CD4-positive, alpha-beta memory T cell (primary cell): ENCODE measurements around the gene GAGE12E. TPM values are rescaled to one million over a fixed set of nuclear protein-coding genes. Genes with fewer than 3 reads are reported as not detected.
"Not testable (repeated sequence)": the region's sequence is repeated elsewhere in the genome, so short reads cannot be mapped to it uniquely, and the experiment has no call there.

Experiments used
- CTCF ChIA-PET: fragments of 350-600 bp; sonication (Branson Sonifier 250); formaldehyde crosslinking; loops from one replicate; lab custom pipeline; 2021; ENCODE audit warnings: inconsistent platforms; ENCODE audit not compliant: partially characterized antibody; lab: Charles Lee
- POLR2A ChIA-PET: fragments of 350-600 bp; sonication (Branson Sonifier 250); formaldehyde crosslinking; loops from one replicate; lab custom pipeline; 2021; ENCODE audit not compliant: partially characterized antibody; lab: Charles Lee
- DNase-seq, 5 donors: peaks; one replicate each; pipeline versions ENCODE4 v3.0.0 to v3.0.0-alpha.2; 2020 to 2022; ENCODE audit warnings: mixed read lengths in 1 of 5
- H3K27ac ChIP-seq: one replicate; pipeline ENCODE4 v1.7.0; 2013; ENCODE audit warnings: low read depth, low read length
- H3K27me3 ChIP-seq: 2 replicates; pipeline ENCODE4 v1.7.0; 2013; ENCODE audit warnings: mild to moderate bottlenecking, low read length, moderate library complexity; ENCODE audit not compliant: insufficient read depth
- H3K36me3 ChIP-seq: 2 replicates; pipeline ENCODE4 v1.7.0; 2013; ENCODE audit warnings: mild to moderate bottlenecking, low read length, moderate library complexity; ENCODE audit not compliant: insufficient read depth
- H3K4me1 ChIP-seq: 2 replicates; pipeline ENCODE4 v1.7.0; 2013; ENCODE audit warnings: mild to moderate bottlenecking, low read length, moderate library complexity; ENCODE audit not compliant: insufficient read depth
- H3K4me3 ChIP-seq, 2 donors: one replicate each; pipeline ENCODE4 v1.7.0; 2013; ENCODE audit warnings: low read length in 2 of 2, mild to moderate bottlenecking in 1 of 2
- H3K9me3 ChIP-seq, 2 donors: one replicate each; pipeline ENCODE4 v1.7.0; 2013; ENCODE audit warnings: low read length in 2 of 2, control low read depth in 1 of 2; ENCODE audit not compliant: control insufficient read depth in 1 of 2
- H3K27ac Mint-ChIP-seq, 7 donors: one replicate each; pipeline ENCODE4 v1.8.0; 2020 to 2021; ENCODE audit warnings: mixed read lengths in 7 of 7, mild to moderate bottlenecking in 6 of 7, inconsistent platforms in 3 of 7, moderate library complexity in 3 of 7
- H3K27me3 Mint-ChIP-seq, 2 donors: one replicate each; pipeline ENCODE4 v1.8.0; 2020 to 2021; ENCODE audit warnings: mixed read lengths in 2 of 2
- H3K36me3 Mint-ChIP-seq, 2 donors: one replicate each; pipeline ENCODE4 v1.8.0; 2020 to 2021; ENCODE audit warnings: mixed read lengths in 2 of 2, inconsistent platforms in 1 of 2, mild to moderate bottlenecking in 1 of 2
- H3K4me1 Mint-ChIP-seq, 4 donors: one replicate each; pipeline ENCODE4 v1.8.0; 2020 to 2021; ENCODE audit warnings: mixed read lengths in 4 of 4, mild to moderate bottlenecking in 1 of 4
- H3K4me3 Mint-ChIP-seq, 8 donors: one replicate each; pipeline ENCODE4 v1.8.0; 2020 to 2021; ENCODE audit warnings: mixed read lengths in 8 of 8, mild to moderate bottlenecking in 7 of 8, moderate library complexity in 6 of 8, inconsistent platforms in 3 of 8
- H3K9me3 Mint-ChIP-seq, 8 donors: one replicate each; pipeline ENCODE4 v1.8.0; 2020 to 2021; ENCODE audit warnings: mixed read lengths in 8 of 8, mild to moderate bottlenecking in 5 of 8, inconsistent platforms in 3 of 8, moderate library complexity in 1 of 8
- intact Hi-C: fragments of 100-400 bp; cut with micrococcal nuclease; formaldehyde crosslinking; loops from one replicate; pipeline ENCODE4 v1.15.1; 2023
- polyA plus RNA-seq, 2 donors: library from polyadenylated mRNA; unstranded; fragments of 300-500 nt; fragmentation: Illumina TruSeq; gene quantifications; one replicate each; pipeline ENCODE4 v1.2.3, GENCODE V29; 2021
- total RNA-seq, 2 experiments: library from RNA; stranded (reverse); gene quantifications; one replicate each; pipeline ENCODE4 v1.2.3, GENCODE V29; 2021

GAGE12E gene, protein sequence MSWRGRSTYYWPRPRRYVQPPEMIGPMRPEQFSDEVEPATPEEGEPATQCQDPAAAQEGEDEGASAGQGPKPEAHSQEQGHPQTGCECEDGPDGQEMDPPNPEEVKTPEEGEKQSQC
- total RNA-seq (not detected), polyA plus RNA-seq (not detected)

DNA sequence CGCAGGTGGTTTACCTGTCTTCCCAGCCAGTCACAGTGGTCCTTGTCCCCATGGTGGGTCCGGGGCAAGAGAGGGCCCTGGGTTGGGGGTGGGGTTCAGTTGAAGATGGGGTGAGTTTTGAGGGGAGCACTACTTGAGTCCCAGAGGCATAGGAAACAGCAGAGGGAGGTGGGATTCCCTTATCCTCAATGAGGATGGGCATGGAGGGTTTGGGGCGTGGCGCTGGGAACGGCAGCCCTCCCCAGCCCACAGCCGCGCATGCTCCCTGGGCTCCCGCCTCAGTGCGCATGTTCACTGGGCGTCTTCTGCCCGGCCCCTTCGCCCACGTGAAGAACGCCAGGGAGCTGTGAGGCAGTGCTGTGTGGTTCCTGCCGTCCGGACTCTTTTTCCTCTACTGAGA lies at the start of gene GAGE12E:
GAGE12E (plus strand) TSS at position 301 of the 400 bp plus-strand sequence. CDS start 1,155 bp downstream, outside the sequence.
- H3K36me3 Mint-ChIP-seq, H3K4me3 Mint-ChIP-seq, H3K4me1 Mint-ChIP-seq, H3K36me3 ChIP-seq, H3K4me3 ChIP-seq, DNase-seq, H3K9me3 ChIP-seq, POLR2A ChIA-PET, CTCF ChIA-PET, intact Hi-C loops, H3K27ac ChIP-seq, H3K27me3 Mint-ChIP-seq, H3K27ac Mint-ChIP-seq, H3K4me1 ChIP-seq, H3K9me3 Mint-ChIP-seq, H3K27me3 ChIP-seq: not testable (repeated sequence)

DNA sequence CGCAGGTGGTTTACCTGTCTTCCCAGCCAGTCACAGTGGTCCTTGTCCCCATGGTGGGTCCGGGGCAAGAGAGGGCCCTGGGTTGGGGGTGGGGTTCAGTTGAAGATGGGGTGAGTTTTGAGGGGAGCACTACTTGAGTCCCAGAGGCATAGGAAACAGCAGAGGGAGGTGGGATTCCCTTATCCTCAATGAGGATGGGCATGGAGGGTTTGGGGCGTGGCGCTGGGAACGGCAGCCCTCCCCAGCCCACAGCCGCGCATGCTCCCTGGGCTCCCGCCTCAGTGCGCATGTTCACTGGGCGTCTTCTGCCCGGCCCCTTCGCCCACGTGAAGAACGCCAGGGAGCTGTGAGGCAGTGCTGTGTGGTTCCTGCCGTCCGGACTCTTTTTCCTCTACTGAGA lies 19.2 kb upstream of the GAGE12E start, which contains the start of gene GAGE12C:
GAGE12C (plus strand) TSS at position 301 of the 400 bp plus-strand sequence. CDS start 1,155 bp downstream, outside the sequence.
- DNase-seq, H3K4me3 Mint-ChIP-seq, H3K4me3 ChIP-seq, intact Hi-C loops, H3K9me3 ChIP-seq, H3K27me3 Mint-ChIP-seq, H3K9me3 Mint-ChIP-seq, H3K27me3 ChIP-seq, CTCF ChIA-PET, H3K27ac ChIP-seq, H3K4me1 Mint-ChIP-seq, POLR2A ChIA-PET, H3K36me3 Mint-ChIP-seq, H3K4me1 ChIP-seq, H3K36me3 ChIP-seq, H3K27ac Mint-ChIP-seq: not testable (repeated sequence)

DNA sequence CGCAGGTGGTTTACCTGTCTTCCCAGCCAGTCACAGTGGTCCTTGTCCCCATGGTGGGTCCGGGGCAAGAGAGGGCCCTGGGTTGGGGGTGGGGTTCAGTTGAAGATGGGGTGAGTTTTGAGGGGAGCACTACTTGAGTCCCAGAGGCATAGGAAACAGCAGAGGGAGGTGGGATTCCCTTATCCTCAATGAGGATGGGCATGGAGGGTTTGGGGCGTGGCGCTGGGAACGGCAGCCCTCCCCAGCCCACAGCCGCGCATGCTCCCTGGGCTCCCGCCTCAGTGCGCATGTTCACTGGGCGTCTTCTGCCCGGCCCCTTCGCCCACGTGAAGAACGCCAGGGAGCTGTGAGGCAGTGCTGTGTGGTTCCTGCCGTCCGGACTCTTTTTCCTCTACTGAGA lies 9.7 kb upstream of the GAGE12E start, which contains the start of gene GAGE12D:
GAGE12D (plus strand) TSS at position 301 of the 400 bp plus-strand sequence. CDS start 1,155 bp downstream, outside the sequence.
- H3K36me3 ChIP-seq, H3K4me3 ChIP-seq, POLR2A ChIA-PET, H3K27me3 Mint-ChIP-seq, intact Hi-C loops, H3K9me3 Mint-ChIP-seq, H3K27me3 ChIP-seq, H3K4me1 ChIP-seq, DNase-seq, CTCF ChIA-PET, H3K27ac Mint-ChIP-seq, H3K4me1 Mint-ChIP-seq, H3K27ac ChIP-seq, H3K36me3 Mint-ChIP-seq, H3K9me3 ChIP-seq, H3K4me3 Mint-ChIP-seq: not testable (repeated sequence)

DNA sequence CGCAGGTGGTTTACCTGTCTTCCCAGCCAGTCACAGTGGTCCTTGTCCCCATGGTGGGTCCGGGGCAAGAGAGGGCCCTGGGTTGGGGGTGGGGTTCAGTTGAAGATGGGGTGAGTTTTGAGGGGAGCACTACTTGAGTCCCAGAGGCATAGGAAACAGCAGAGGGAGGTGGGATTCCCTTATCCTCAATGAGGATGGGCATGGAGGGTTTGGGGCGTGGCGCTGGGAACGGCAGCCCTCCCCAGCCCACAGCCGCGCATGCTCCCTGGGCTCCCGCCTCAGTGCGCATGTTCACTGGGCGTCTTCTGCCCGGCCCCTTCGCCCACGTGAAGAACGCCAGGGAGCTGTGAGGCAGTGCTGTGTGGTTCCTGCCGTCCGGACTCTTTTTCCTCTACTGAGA lies 9.5 kb downstream of the GAGE12E start, which contains the start of gene GAGE12F:
GAGE12F (plus strand) TSS at position 301 of the 400 bp plus-strand sequence. CDS start 1,155 bp downstream, outside the sequence.
- intact Hi-C loops, DNase-seq, H3K4me3 ChIP-seq, H3K4me1 Mint-ChIP-seq, H3K9me3 Mint-ChIP-seq, H3K36me3 ChIP-seq, H3K27me3 ChIP-seq, H3K27ac ChIP-seq, H3K4me3 Mint-ChIP-seq, H3K36me3 Mint-ChIP-seq, H3K27me3 Mint-ChIP-seq, POLR2A ChIA-PET, H3K27ac Mint-ChIP-seq, H3K4me1 ChIP-seq, CTCF ChIA-PET, H3K9me3 ChIP-seq: not testable (repeated sequence)

DNA sequence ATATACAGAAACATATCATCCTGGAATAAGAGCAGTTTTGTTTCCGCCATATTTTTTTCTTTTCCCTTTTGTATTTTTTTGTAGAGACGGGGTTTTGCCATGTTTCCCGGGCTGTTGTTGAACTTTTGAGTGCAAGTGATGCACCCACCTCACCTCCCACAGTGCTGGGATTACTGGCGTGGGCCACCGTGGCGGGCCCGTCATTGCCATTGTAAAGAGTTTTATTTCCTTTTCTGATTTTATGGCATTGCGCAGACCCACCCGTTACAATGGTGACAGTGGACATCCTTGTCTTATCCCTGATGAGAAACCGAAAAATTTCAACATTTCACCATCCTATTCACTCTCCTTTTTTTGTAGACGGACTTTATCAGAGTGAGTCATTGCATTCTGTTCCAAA lies 17.6 kb downstream of the GAGE12E start:
- H3K9me3 Mint-ChIP-seq, H3K9me3 ChIP-seq, H3K36me3 ChIP-seq, H3K4me1 ChIP-seq, DNase-seq, H3K4me3 Mint-ChIP-seq, H3K27ac ChIP-seq, POLR2A ChIA-PET, H3K27me3 ChIP-seq, intact Hi-C loops, H3K36me3 Mint-ChIP-seq, H3K27me3 Mint-ChIP-seq, CTCF ChIA-PET, H3K4me3 ChIP-seq, H3K4me1 Mint-ChIP-seq, H3K27ac Mint-ChIP-seq: not testable (repeated sequence)

DNA sequence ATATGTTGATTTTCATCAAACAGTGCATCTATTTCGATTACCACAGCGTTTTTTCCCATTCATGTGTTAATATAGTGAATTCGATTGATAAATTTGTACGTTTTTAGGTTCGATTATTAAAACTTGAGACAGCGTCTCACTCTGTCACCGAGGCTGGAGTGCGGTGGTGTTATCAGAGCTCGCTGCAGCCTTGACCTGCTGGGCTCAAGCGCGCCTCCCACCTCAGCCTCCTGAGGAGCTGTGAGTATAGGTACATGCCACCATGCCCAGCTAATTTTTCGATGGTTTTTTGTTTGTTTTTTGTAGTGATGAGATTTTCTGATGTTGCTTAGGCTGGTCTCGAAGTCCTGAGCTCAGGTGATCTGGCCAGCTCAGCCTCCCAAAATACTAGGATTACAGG lies 18.1 kb downstream of the GAGE12E start:
- POLR2A ChIA-PET, H3K9me3 Mint-ChIP-seq, H3K27me3 Mint-ChIP-seq: not testable (repeated sequence)

DNA sequence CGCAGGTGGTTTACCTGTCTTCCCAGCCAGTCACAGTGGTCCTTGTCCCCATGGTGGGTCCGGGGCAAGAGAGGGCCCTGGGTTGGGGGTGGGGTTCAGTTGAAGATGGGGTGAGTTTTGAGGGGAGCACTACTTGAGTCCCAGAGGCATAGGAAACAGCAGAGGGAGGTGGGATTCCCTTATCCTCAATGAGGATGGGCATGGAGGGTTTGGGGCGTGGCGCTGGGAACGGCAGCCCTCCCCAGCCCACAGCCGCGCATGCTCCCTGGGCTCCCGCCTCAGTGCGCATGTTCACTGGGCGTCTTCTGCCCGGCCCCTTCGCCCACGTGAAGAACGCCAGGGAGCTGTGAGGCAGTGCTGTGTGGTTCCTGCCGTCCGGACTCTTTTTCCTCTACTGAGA lies 19.0 kb downstream of the GAGE12E start, which contains the start of gene GAGE12G:
GAGE12G (plus strand) TSS at position 301 of the 400 bp plus-strand sequence. CDS start 1,155 bp downstream, outside the sequence.
- H3K9me3 Mint-ChIP-seq, H3K4me3 Mint-ChIP-seq, H3K36me3 ChIP-seq, H3K27ac ChIP-seq, DNase-seq, intact Hi-C loops, CTCF ChIA-PET, H3K4me3 ChIP-seq, POLR2A ChIA-PET, H3K4me1 Mint-ChIP-seq, H3K27me3 Mint-ChIP-seq, H3K27me3 ChIP-seq, H3K4me1 ChIP-seq, H3K27ac Mint-ChIP-seq, H3K36me3 Mint-ChIP-seq, H3K9me3 ChIP-seq: not testable (repeated sequence)

More for the DNA sequence above, 18.1 kb downstream of the GAGE12E start:
- DNase-seq, CTCF ChIA-PET, H3K4me1 Mint-ChIP-seq, H3K36me3 Mint-ChIP-seq, H3K4me1 ChIP-seq, H3K4me3 Mint-ChIP-seq, H3K4me3 ChIP-seq, H3K27me3 ChIP-seq, H3K9me3 ChIP-seq, H3K27ac ChIP-seq, H3K36me3 ChIP-seq, intact Hi-C loops, H3K27ac Mint-ChIP-seq: not testable (repeated sequence)
